Spleen (tissue), 7 donors: ENCODE results near the gene TCAIM.

ENCODE experiments used
- POLR2AphosphoS5 ChIP-seq, 3 donors: sonication (generic); formaldehyde crosslinking; IDR thresholded peaks; one replicate each; pipeline ENCODE4 v1.5.1; 2017; ENCODE audit warnings: antibody characterized with exemption in 3 of 3
- TF ChIP-seq, protein P1 (sequence below), 11 experiments: fragments of 200-600 bp in 7 of 11; fragments of 450-650 bp in 4 of 11; sonication (generic) in 4 of 11; IDR thresholded peaks in 8 of 11; conservative IDR thresholded peaks in 3 of 11; 1 replicate in 7 of 11; 2 replicates in 4 of 11; pipeline versions ENCODE4 v1.4.0 to v1.8.0; 2016 to 2021; ENCODE audit warnings: antibody characterized with exemption in 11 of 11, inconsistent platforms in 4 of 11, mild to moderate bottlenecking in 1 of 11
- donor health status: DM: no; HTN: no; CAD: no; lungs with moderate emphysema.
- donor health status: DM: no; HTN: no; CAD: no.
- donor health status: DM: no; HTN: no; CAD: no.

DNA sequence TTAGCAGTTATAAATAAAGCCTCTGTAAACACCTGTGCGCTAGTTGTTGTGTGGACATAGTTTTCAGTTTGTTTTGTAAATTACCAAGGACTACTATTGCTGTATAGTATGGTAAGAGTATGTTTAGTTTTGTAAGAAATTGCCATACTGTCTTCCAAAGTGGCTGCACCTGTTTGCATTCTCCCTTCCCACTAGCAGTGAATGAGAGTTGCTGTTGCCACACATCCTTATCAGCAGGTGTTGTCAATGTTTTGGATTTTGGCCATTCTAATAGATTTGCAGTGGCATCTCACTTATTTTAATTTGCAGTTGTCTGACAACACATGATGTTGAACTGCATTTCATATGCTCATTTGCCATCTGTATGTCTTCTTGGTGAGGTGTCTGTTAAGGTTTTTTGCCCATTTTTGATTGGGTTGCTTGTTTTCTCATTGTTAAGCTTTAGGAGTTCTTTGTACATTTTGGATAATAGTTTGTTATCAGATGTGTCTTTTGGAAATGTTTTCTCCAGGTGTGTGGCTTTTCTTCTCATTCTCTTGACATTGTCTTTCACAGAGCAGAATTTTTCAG is 14.9 kb downstream of the TCAIM start:
- TF ChIP-seq, protein P1, sequence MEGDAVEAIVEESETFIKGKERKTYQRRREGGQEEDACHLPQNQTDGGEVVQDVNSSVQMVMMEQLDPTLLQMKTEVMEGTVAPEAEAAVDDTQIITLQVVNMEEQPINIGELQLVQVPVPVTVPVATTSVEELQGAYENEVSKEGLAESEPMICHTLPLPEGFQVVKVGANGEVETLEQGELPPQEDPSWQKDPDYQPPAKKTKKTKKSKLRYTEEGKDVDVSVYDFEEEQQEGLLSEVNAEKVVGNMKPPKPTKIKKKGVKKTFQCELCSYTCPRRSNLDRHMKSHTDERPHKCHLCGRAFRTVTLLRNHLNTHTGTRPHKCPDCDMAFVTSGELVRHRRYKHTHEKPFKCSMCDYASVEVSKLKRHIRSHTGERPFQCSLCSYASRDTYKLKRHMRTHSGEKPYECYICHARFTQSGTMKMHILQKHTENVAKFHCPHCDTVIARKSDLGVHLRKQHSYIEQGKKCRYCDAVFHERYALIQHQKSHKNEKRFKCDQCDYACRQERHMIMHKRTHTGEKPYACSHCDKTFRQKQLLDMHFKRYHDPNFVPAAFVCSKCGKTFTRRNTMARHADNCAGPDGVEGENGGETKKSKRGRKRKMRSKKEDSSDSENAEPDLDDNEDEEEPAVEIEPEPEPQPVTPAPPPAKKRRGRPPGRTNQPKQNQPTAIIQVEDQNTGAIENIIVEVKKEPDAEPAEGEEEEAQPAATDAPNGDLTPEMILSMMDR (IDR thresholded peaks at IDR 0.05 in 8 of 11, conservative IDR thresholded peaks at IDR 0.05 in 3 of 11) = no peak
- no peak for TF ChIP-seq POLR2AphosphoS5 (IDR thresholded peaks at IDR 0.05)
